WTC11 (cell line): Measurements from ENCODE around the gene CNTNAP2. TPM values are rescaled to one million over a fixed set of nuclear protein-coding genes. Genes with fewer than 3 reads are reported as not detected.

Experiments used
- ATAC-seq: fragments of 200-7000 bp; cut with Tn5 transposase; 2 replicates; pipeline ENCODE4 v1.10.0; 2021; ENCODE audit warnings: mild to moderate bottlenecking, moderate library complexity
- CTCF ChIA-PET: fragments of 300-600 bp; sonication (Branson Sonifier 250); formaldehyde crosslinking; loops from one replicate; lab custom pipeline; 2021; ENCODE audit warnings: antibody characterized with exemption; lab: Charles Lee
- POLR2A ChIA-PET: fragments of 350-600 bp; sonication (Branson Sonifier 250); formaldehyde crosslinking; loops from one replicate; lab custom pipeline; 2021; ENCODE audit warnings: antibody characterized with exemption; lab: Charles Lee
- DNase-seq: peaks from one replicate; pipeline ENCODE4 v3.0.0; 2021; ENCODE audit warnings: low spot score
- H3K27ac Mint-ChIP-seq: 2 replicates; pipeline ENCODE4 v1.8.0; 2021; ENCODE audit warnings: mixed read lengths
- H3K27me3 Mint-ChIP-seq: 2 replicates; pipeline ENCODE4 v1.8.0; 2021; ENCODE audit warnings: low read depth, mild to moderate bottlenecking, moderate library complexity, mixed read lengths
- H3K36me3 Mint-ChIP-seq: 2 replicates; pipeline ENCODE4 v1.8.0; 2021; ENCODE audit warnings: mixed read lengths
- H3K4me1 Mint-ChIP-seq: 2 replicates; pipeline ENCODE4 v1.8.0; 2022; ENCODE audit warnings: mixed read lengths
- H3K4me3 Mint-ChIP-seq: 2 replicates; pipeline ENCODE4 v1.8.0; 2021; ENCODE audit warnings: mild to moderate bottlenecking, moderate library complexity, mixed read lengths
- H3K9me3 Mint-ChIP-seq: 2 replicates; pipeline ENCODE4 v1.8.0; 2021; ENCODE audit warnings: mixed read lengths
- CBFB ChIP-seq: sonication (generic); formaldehyde crosslinking; IDR thresholded peaks from 2 replicates; pipeline ENCODE4 v1.8.1; 2022; ENCODE audit warnings: mild to moderate bottlenecking, low read depth, missing genetic modification reagents
- CREB1 ChIP-seq: sonication (generic); formaldehyde crosslinking; IDR thresholded peaks from 2 replicates; pipeline ENCODE4 v1.8.0; 2023; ENCODE audit warnings: mild to moderate bottlenecking, missing genetic modification reagents
- GRHL2 ChIP-seq: fragments of 250-450 bp; sonication (Bioruptor Pico); IDR thresholded peaks from 2 replicates; pipeline ENCODE4 v1.8.0; 2022; ENCODE audit warnings: mild to moderate bottlenecking, moderate library complexity; ENCODE audit not compliant: insufficient replicate concordance, severe bottlenecking
- HMGA2 ChIP-seq: fragments of 250-450 bp; sonication (Bioruptor Pico); IDR thresholded peaks from 2 replicates; pipeline ENCODE4 v1.4.0; 2021; ENCODE audit warnings: mild to moderate bottlenecking, moderate library complexity
- TCF7 ChIP-seq: sonication (generic); formaldehyde crosslinking; IDR thresholded peaks from 2 replicates; pipeline ENCODE4 v1.8.0; 2022; ENCODE audit warnings: mild to moderate bottlenecking, low read depth, missing genetic modification reagents, moderate library complexity
- TEAD1 ChIP-seq: sonication (generic); formaldehyde crosslinking; IDR thresholded peaks from 2 replicates; pipeline ENCODE4 v1.8.0; 2022; ENCODE audit warnings: mild to moderate bottlenecking, missing genetic modification reagents
- ZNF219 ChIP-seq: sonication (generic); formaldehyde crosslinking; IDR thresholded peaks from 2 replicates; pipeline ENCODE4 v1.8.0; 2023; ENCODE audit warnings: missing genetic modification reagents, mild to moderate bottlenecking, borderline replicate concordance
- ZNF416 ChIP-seq: fragments of 250-450 bp; sonication (Bioruptor Pico); IDR thresholded peaks from 2 replicates; pipeline ENCODE4 v1.9.0; 2021; ENCODE audit warnings: mild to moderate bottlenecking, inconsistent platforms
- total RNA-seq: library from RNA; stranded (reverse); gene quantifications from 3 replicates; pipeline ENCODE4 v1.2.3, GENCODE V29; 2021
- TF ChIP-seq, protein P1 (sequence below): fragments of 250-450 bp; sonication (Bioruptor Pico); IDR thresholded peaks from 2 replicates; pipeline ENCODE4 v1.9.0; 2021; ENCODE audit warnings: mild to moderate bottlenecking
- TF ChIP-seq, protein P2 (sequence below): sonication (generic); formaldehyde crosslinking; conservative IDR thresholded peaks from 2 replicates; pipeline ENCODE4 v1.8.1; 2022; ENCODE audit warnings: mild to moderate bottlenecking, missing genetic modification reagents
- TF ChIP-seq, protein P3 (sequence below): sonication (generic); formaldehyde crosslinking; IDR thresholded peaks from 2 replicates; pipeline ENCODE4 v1.8.0; 2022; ENCODE audit warnings: missing genetic modification reagents
- TF ChIP-seq, protein P4 (sequence below): fragments of 200-600 bp; IDR thresholded peaks from 2 replicates; pipeline ENCODE4 v1.8.0; 2022; ENCODE audit warnings: antibody characterized with exemption
- TF ChIP-seq, protein P5 (sequence below): fragments of 250-450 bp; sonication (Bioruptor Pico); conservative IDR thresholded peaks from 2 replicates; pipeline ENCODE4 v1.9.0; 2021; ENCODE audit warnings: mild to moderate bottlenecking

Gene CNTNAP2
- total RNA-seq, 1 experiment from 2014 or later, result 63.8 TPM

DNA sequence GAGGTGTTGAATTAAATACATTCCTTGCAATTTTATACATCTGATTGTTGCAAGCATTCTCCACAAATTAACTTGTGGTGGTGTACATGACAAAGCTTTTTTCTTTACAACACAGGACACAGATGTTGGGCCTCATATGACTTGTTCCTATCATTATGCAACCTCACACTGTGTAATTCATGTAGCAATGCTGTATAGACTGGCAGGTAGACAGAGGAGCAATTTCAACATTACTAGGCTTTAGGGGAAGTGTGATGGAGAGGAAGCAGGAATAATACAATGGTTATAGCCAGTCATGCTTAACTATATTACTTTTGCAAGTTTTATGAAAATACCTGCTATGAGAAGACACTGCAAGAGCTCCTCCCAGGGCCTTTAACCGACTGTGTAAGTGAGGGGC, 832.1 kb downstream of the CNTNAP2 start (continued):
- TF ChIP-seq CREB1 (CRISPR knock-in tag), result no peak
- TF ChIP-seq, protein P1, sequence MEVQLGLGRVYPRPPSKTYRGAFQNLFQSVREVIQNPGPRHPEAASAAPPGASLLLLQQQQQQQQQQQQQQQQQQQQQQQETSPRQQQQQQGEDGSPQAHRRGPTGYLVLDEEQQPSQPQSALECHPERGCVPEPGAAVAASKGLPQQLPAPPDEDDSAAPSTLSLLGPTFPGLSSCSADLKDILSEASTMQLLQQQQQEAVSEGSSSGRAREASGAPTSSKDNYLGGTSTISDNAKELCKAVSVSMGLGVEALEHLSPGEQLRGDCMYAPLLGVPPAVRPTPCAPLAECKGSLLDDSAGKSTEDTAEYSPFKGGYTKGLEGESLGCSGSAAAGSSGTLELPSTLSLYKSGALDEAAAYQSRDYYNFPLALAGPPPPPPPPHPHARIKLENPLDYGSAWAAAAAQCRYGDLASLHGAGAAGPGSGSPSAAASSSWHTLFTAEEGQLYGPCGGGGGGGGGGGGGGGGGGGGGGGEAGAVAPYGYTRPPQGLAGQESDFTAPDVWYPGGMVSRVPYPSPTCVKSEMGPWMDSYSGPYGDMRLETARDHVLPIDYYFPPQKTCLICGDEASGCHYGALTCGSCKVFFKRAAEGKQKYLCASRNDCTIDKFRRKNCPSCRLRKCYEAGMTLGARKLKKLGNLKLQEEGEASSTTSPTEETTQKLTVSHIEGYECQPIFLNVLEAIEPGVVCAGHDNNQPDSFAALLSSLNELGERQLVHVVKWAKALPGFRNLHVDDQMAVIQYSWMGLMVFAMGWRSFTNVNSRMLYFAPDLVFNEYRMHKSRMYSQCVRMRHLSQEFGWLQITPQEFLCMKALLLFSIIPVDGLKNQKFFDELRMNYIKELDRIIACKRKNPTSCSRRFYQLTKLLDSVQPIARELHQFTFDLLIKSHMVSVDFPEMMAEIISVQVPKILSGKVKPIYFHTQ (CRISPR knock-in tag), result no peak

DNA sequence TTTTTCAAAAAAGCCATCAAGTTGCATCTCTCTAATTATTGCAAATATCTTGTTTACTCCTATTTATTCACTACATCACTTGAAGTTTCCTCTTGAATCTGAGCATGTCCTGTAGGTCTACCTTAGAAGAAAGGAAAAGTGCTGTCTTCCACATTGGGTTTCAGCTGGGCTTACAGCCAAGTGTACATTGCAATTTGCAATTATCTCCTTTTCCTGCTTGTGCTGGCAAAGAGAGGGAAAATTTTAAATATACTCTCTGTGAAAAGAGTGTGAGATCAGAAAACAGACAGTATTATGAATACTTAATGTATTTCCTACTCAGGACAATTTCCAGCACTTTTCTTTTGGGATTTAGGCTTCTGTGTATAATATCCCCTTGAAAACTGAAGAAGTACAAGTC, 839.7 kb downstream of the CNTNAP2 start:
- H3K4me3 Mint-ChIP-seq, result no peak overlapping the region
- ATAC-seq (no peak), DNase-seq (no peak)
- CTCF ChIA-PET, result no interaction called here
- TF ChIP-seq, protein P2, sequence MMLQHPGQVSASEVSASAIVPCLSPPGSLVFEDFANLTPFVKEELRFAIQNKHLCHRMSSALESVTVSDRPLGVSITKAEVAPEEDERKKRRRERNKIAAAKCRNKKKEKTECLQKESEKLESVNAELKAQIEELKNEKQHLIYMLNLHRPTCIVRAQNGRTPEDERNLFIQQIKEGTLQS, result no peak
- TF ChIP-seq, protein P3, sequence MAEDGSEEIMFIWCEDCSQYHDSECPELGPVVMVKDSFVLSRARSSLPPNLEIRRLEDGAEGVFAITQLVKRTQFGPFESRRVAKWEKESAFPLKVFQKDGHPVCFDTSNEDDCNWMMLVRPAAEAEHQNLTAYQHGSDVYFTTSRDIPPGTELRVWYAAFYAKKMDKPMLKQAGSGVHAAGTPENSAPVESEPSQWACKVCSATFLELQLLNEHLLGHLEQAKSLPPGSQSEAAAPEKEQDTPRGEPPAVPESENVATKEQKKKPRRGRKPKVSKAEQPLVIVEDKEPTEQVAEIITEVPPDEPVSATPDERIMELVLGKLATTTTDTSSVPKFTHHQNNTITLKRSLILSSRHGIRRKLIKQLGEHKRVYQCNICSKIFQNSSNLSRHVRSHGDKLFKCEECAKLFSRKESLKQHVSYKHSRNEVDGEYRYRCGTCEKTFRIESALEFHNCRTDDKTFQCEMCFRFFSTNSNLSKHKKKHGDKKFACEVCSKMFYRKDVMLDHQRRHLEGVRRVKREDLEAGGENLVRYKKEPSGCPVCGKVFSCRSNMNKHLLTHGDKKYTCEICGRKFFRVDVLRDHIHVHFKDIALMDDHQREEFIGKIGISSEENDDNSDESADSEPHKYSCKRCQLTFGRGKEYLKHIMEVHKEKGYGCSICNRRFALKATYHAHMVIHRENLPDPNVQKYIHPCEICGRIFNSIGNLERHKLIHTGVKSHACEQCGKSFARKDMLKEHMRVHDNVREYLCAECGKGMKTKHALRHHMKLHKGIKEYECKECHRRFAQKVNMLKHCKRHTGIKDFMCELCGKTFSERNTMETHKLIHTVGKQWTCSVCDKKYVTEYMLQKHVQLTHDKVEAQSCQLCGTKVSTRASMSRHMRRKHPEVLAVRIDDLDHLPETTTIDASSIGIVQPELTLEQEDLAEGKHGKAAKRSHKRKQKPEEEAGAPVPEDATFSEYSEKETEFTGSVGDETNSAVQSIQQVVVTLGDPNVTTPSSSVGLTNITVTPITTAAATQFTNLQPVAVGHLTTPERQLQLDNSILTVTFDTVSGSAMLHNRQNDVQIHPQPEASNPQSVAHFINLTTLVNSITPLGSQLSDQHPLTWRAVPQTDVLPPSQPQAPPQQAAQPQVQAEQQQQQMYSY (CRISPR knock-in tag), result no peak
- TF ChIP-seq, protein P4, sequence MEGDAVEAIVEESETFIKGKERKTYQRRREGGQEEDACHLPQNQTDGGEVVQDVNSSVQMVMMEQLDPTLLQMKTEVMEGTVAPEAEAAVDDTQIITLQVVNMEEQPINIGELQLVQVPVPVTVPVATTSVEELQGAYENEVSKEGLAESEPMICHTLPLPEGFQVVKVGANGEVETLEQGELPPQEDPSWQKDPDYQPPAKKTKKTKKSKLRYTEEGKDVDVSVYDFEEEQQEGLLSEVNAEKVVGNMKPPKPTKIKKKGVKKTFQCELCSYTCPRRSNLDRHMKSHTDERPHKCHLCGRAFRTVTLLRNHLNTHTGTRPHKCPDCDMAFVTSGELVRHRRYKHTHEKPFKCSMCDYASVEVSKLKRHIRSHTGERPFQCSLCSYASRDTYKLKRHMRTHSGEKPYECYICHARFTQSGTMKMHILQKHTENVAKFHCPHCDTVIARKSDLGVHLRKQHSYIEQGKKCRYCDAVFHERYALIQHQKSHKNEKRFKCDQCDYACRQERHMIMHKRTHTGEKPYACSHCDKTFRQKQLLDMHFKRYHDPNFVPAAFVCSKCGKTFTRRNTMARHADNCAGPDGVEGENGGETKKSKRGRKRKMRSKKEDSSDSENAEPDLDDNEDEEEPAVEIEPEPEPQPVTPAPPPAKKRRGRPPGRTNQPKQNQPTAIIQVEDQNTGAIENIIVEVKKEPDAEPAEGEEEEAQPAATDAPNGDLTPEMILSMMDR, result no peak
- TF ChIP-seq, protein P5, sequence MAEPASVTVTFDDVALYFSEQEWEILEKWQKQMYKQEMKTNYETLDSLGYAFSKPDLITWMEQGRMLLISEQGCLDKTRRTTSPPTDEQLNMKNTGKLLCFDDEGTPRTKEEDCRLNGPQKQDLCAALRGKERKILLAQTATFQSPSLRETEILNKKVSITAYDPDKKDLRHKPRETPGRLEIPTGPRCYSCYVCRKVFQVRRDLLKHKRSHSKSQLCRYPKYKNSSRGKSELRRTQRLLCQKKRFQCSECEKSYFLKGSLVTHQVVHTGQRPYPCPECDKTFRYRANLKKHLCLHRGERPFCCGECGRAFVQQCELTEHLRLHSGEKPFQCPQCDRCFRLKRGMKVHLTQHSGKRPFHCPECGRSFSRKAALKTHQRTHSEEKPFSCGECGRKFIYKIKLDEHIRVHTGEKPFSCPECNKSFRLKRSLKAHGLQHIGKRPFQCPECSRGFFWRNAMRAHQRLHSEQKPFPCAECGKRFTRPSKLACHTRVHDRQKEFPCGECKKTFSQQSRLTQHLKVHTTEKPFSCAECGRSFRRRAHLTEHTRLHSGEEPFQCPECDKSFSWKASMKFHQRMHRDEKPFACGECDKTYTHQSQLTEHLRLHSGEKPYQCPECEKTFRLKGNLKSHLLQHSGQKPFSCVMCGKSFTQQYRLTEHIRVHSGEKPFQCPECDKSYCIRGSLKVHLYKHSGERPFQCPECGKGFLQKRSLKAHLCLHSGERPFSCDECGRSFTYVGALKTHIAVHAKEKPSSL (CRISPR knock-in tag), result no peak
- TF ChIP-seq TEAD1 (CRISPR knock-in tag), result no peak
- no peak for TF ChIP-seq ZNF416 (CRISPR knock-in tag)
- no peak for TF ChIP-seq ZNF219
- TF ChIP-seq CBFB (CRISPR knock-in tag), result no peak
- no peak for TF ChIP-seq GRHL2 (CRISPR knock-in tag)
- TF ChIP-seq, protein P1 (CRISPR knock-in tag), result no peak
- no peak for TF ChIP-seq HMGA2 (CRISPR knock-in tag)
- TF ChIP-seq TCF7 (CRISPR knock-in tag), result no peak
- peaks cover 7% of the 10 kb centered on the region for H3K4me1 Mint-ChIP-seq
- H3K27ac Mint-ChIP-seq, result no peak overlapping the region
- H3K36me3 Mint-ChIP-seq, result no peaks in the 10 kb centered on the region
- peaks cover 7% of the 10 kb centered on the region for H3K9me3 Mint-ChIP-seq
- POLR2A ChIA-PET, result no interaction called here
- H3K27me3 Mint-ChIP-seq, result no peaks in the 10 kb centered on the region
